GM18519 (cell line): Measurements from ENCODE around the gene FAM234A.

Experiments used
- ATAC-seq: cut with Tn5 transposase; IDR thresholded peaks from one replicate; pipeline ENCODE4 v1.9.1; 2021; ENCODE audit warnings: mild to moderate bottlenecking, moderate library complexity; ENCODE audit not compliant: unreplicated experiment, low FRiP score

FAM234A gene

DNA sequence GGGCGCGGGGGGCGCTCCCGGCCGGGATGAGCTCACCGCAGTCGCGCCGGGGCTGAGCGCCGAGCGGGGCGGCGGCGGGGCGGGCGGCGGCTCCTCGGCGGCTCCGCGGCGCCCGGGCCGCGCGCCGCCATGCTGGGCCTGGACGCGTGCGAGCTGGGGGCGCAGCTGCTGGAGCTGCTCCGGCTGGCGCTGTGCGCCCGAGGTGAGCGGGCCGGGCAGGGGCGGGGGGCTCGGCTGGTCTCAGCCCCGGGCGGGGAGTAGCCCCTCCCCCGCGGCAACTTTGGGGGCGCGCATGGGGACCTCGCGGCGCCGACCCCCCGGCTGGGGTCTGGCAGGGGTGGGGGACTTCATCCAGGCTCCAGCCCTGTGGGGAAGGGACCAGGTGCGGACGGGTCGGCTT is 45.9 kb downstream of the FAM234A start, which contains the start of gene ARHGDIG:
Gene ARHGDIG, plus strand, starts transcription at position 40 of the 400 bp plus-strand sequence. Its CDS starts 90 bp downstream, at position 130.
- ATAC-seq = no peak

DNA sequence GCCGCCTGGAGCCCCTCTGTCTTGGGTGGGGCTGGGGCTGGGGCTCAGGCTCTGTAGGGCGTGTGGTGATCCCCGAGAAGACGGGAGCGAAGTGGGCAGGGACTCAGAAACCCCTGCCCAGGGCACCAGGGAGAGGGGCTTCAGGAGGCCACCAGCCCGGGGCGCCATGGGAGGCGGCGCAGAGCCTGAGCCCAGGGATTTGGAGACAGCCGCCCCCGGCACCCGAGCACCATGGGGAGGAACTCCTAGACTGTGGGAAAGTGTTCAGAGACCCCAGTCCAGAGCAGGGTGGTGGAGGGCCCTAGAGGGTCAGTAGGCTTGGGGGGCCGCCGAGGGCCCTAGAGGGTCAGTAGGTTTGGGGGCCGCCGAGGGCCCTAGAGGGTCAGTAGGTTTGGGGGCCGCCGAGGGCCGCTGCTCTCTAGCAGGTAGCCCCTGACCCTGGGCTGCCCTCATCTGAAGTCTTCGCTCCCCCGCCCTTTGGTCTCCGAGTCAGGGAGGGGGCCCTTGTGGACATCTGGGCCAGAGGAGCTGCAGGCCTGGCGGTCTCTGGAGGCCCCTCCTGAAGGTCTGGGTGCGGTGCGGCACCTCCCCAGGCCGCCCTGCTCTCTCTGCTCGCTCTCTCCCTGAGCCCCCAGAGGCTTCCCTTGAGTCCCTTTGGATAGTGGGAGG is 46.5 kb downstream of the FAM234A start:
- no peak for ATAC-seq

DNA sequence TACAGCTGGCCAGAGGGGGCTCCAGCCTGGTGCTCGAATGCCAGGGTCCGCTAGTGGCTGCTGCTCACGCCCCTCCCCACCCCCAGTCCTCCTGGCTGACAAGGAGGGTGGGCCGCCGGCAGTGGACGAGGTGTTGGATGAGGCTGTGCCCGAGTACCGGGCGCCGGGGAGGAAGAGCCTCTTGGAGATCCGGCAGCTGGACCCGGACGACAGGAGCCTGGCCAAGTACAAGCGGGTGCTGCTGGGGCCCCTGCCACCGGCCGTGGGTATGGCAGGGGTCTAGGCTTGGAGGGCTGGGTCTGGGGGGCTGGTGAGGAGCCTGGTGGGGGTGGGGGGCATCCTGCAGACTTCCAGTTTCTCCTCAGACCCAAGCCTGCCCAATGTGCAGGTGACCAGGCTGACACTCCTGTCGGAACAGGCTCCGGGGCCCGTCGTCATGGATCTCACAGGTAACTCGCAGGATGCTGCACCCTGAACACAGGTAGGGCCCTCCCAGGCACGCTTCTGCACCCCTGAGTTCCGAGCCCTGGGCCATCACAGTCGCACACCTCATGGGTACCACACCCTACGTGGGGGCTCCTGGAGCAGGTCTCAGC is 47.1 kb downstream of the FAM234A start:
- ATAC-seq = no peak

DNA sequence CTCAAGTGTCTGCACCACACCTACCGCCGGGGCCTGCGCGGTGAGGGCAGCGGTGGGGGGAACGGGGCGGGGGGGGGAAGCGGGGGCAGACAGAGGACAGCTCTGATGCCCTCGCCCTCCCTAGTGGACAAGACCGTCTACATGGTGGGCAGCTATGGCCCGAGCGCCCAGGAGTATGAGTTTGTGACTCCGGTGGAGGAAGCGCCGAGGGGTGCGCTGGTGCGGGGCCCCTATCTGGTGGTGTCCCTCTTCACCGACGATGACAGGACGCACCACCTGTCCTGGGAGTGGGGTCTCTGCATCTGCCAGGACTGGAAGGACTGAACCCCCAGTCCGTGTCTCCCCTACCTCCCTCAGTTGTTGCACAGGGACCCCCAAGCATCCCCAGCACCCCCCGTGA is 47.9 kb downstream of the FAM234A start:
- ATAC-seq = no peak

DNA sequence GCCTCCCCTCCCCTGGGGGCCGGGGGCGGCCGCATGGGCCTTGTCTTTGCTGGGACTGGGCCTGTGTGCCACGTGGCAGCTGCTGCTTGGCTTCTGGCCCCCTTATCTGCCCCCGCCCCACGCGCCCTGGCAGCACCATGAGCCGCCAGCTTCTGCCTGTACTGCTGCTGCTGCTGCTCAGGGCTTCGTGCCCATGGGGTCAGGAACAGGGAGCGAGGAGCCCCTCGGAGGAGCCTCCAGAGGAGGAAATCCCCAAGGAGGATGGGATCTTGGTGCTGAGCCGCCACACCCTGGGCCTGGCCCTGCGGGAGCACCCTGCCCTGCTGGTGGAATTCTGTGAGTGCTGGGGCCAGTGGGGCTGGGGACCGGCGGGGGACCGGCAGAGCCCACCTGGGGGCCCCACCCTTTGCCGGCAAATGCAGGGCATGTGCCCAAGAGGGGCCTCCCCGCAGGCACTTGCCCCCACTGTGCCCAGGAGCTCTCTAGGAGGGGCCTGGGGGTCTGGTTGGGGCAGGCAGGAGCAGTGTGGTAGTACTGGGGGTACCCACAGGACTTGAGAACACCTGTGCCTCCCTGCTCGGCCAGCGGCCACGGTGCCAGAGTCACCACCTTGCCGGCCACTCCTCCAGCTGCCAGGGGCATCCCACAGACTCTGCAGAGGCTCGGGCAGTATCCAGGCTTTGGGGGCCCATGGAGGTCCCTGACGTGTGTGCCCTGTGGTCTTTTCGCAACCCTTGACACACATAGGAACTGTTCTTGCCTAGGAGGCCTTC is 48.6 kb downstream of the FAM234A start, which contains the start of gene PDIA2:
Gene PDIA2, plus strand, starts transcription at position 132 of the 773 bp plus-strand sequence. Its CDS starts 6 bp downstream, at position 138.
- ATAC-seq = no peak

DNA sequence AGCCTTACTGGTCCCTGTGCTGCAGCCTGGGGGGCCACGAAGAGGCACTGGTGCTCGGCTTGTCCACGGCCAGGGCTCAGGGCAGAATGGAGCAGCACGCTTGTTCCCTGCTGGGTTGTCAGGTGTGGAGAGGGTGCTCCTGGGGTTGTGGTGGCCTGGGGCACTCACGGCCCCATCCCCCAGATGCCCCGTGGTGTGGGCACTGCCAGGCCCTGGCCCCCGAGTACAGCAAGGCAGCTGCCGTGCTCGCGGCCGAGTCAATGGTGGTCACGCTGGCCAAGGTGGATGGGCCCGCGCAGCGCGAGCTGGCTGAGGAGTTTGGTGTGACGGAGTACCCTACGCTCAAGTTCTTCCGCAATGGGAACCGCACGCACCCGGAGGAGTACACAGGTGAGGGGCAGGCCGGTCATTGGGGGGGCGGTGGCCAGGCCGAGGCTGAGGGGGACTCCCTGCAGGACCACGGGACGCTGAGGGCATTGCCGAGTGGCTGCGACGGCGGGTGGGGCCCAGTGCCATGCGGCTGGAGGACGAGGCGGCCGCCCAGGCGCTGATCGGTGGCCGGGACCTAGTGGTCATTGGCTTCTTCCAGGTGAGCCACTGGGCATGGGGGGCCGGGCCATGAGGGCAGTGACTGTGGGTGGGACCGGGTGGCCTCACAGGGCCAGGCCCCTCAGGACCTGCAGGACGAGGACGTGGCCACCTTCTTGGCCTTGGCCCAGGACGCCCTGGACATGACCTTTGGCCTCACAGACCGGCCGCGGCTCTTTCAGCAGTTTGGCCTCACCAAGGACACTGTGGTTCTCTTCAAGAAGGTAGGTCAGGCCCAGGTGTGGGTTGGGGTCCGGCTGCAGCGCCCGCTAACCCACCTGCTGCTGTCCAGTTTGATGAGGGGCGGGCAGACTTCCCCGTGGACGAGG is 49.8 kb downstream of the FAM234A start:
- ATAC-seq = no peak

DNA sequence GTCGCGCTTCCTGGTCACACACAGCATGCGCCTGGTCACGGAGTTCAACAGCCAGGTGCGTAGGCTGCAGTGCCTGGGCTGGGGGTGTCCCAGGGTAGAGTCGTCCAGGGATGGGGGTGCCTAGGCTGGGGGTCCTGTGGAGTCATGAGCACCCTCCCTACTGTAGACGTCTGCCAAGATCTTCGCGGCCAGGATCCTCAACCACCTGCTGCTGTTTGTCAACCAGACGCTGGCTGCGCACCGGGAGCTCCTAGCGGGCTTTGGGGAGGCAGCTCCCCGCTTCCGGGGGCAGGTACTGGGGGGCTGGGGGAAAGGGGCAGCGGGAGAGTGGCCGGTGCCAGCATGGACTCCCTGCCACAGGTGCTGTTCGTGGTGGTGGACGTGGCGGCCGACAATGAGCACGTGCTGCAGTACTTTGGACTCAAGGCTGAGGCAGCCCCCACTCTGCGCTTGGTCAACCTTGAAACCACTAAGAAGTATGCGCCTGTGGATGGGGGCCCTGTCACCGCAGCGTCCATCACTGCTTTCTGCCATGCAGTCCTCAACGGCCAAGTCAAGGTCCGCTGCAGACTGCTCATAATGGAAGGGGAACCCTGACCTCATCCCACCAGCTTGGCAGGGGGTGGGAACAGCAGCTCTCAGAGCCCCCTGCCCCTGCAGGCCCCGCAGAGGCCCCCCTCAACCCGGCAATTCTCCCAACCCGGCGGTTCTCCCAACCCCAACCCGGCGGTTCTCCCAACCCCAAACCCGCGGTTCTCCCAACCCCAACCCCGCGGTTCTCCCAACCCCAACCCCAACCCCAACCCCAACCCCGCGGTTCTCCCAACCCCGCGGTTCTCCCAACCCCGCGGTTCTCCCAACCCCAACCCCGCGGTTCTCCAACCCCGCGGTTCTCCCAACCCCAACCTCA is 50.8 kb downstream of the FAM234A start:
- no peak for ATAC-seq

DNA sequence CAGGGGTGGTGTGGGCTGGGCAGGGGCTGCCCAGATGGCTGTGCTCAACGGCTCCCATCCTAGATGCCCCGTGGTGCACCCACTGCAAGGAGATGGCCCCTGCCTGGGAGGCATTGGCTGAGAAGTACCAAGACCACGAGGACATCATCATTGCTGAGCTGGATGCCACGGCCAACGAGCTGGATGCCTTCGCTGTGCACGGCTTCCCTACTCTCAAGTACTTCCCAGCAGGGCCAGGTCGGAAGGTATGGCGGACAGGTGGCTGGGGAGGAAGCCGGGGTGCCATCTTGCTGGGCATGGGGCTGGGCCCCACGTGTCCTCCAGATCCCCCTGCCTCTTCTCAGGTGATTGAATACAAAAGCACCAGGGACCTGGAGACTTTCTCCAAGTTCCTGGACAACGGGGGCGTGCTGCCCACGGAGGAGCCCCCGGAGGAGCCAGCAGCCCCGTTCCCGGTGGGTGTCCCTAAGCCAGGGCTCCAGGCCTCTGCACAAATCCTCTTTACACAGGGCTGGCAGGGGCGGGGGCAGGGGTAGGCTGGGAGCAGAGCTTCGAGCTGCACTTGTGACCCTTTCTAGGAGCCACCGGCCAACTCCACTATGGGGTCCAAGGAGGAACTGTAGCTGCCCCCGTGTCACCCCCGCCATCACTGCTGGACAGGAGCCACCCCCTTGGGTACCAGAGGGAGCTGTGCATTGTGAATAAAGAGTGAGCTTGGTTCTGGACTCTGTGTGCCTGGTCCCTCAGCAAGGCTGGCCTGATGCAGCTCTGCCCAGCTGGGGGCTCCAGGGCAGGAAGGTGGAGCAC is 52.1 kb downstream of the FAM234A start:
- ATAC-seq = no peak

DNA sequence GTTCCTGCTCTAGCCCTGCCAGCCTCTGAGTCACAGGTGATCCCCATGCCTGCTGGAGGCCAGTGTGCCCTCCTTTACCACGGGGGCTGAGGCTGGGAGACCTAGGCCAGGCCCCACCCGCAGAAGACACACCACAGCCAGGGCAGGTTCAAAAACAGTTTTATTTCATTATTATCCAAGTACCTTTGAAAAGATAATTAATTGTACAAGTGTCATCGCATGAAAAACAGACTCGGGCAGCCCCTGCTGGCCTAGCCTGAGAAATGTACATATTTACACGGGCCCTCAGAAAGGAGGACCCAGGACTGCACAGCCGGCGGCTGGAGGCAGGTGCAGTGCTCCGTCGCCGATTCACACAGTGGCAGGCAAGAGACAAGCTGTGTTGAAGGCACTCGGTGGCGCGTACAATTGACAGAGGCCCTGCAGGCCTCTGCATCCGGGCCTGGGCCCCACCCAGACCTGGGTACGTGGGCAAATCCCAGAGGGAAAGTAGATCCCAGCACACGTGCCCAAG is 52.7 kb downstream of the FAM234A start:
- no peak for ATAC-seq

DNA sequence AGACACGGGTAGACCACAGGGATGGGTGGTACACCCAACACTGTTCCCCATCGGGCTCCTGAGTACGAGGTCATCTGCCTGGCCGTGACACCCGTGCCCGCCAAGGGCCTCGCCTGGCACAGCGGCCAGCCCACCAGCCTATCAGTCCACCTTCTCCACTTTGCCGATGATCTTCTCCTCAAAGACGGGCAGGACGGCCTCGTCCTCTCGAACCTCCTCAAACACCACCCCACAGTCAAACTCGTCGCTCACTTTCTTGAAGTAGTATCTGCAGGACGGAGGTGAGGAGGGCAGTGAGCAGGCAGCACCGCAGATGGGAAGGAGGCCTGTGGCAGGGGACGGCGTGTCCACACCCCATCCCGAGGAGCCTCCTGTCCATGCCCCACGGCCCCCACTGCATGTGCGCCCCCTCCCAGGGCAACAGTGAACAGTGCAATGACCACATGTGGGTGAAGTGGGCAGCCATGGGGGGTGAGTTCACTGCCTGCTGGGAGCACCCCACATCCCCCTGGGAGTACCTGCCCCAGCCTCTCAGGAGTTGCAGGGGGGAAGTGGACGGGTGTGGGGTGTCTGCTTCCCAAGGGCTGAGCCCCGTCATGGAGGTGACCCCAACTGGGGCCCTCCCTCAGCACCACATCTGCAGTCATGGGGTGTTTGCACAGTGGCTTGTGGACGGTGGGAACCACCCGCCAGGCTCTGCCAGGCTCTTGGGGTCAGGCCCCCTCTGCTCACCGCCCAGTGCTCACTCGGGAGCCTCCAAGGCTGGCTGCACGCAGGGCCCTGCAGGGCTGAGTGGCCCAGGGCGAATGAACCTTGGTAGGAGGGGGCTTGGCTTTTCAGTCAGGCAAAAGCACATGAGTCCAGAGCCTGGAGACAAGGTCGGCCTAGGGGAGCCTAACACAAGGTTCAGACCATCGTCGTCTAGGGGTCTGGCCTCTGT is 53.6 kb downstream of the FAM234A start:
- no peak for ATAC-seq

DNA sequence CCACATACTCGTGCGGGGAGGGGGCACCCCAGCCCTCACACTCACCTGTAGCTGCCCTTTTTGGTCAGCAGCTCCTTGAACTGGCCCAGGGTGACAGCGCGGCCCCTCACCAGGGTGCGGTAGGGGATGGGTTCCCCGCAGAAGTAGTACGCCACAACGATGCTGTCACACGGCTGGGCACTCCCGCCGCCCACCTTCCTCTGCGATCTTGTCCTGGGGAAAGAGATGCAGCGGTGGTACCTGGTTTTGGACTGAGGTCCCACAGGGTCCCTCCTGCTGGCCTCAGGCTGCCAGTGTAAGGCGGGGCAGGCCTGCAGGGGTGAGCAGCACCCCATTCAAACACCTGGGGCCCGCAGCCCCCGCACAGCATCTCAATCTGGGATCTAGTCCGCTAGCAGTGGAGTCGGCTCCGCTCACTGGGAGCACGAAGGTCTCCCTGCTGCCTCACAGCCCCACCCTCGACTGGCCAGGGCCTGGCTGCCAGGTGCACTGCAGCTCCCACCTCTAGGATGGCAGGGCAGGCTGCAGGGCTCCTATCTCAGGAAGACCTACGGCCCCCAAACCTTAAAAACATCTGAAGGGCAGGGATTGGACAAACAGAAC is 54.9 kb downstream of the FAM234A start:
- no peak for ATAC-seq

DNA sequence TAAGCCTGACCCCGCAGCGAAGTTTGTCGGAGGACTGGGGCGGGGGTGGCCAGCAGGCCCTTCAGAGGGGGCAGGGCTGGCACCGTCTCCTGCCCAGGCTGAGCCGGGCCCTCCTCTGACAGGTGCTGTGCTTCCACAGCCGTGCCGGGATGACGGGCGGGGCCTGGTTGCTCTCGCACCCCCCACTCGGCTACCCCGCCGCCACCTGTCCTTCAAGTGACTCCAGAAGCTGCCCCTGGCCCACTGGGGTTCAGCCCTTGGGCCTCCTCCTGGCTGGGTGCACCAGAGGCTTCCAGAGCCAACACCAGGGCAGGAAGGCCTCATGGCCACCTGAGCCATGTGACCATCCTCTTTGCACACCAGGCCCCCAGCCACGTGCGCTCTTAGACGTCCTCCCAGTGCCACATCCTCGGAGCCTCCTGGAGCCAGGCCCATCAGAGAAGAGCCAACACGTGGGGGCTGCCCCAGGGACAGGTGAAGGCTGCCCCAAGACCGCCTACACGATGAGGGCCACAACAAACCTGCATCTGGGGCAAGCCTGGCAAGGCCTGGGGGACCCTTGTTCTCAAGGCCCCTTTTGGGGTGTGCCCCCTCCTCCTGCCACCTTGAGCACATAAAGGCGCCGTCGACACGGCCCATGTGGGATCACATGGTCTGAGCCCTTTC is 55.5 kb downstream of the FAM234A start:
- ATAC-seq = no peak

DNA sequence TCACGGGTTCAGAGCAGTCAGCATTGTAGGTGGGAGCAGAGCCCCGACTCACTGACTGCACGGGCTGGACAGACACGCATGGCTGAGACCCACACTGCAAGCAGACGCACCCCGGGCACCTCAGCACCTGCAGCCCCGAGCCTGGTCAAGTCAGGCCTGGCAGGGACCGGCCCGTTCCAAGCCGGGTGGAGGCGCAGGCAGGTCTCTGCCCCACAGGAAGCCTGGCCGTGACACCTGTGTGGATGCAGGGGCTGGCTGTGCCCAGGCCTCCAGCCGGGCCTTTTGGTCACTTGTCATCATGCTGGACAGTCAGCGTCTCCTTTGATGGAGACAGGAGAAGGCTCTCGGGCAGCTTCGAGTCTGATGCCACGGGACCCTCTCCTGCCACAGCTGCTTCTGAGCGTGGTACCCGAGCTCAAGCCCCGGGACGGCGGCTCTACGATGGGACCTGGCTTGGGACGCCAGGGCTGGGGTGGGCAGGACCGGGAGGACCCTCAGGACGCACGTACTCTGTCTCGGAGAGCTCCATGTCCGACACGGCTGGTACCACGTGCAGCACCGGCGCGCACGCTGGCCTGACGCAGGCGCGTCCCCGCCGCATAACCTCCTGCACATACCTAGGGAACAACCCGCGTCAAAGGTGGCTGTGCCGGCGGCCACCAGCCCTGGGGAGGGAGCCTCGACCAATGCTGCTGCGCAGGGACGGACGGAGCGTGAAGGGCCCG is 56.2 kb downstream of the FAM234A start:
- no peak for ATAC-seq

DNA sequence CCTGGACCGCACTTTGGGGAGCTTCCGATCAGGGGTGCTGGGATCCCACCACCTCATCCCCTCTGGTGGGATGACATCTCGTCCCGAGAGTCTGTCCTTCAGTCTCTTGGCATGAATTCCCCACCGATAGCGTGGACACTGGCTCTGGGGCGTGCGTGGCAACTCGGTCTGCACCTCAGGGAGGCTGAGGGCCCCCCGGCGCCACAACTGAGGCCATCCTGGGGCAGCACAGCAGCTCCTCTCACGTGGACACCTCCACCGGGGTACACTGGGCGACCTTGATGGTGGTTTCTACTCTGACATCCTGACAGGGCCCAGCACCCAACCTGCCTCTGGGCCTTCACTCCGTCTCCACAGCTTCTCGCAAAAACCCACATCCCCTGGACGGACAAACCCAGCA is 56.9 kb downstream of the FAM234A start:
- no peak for ATAC-seq

DNA sequence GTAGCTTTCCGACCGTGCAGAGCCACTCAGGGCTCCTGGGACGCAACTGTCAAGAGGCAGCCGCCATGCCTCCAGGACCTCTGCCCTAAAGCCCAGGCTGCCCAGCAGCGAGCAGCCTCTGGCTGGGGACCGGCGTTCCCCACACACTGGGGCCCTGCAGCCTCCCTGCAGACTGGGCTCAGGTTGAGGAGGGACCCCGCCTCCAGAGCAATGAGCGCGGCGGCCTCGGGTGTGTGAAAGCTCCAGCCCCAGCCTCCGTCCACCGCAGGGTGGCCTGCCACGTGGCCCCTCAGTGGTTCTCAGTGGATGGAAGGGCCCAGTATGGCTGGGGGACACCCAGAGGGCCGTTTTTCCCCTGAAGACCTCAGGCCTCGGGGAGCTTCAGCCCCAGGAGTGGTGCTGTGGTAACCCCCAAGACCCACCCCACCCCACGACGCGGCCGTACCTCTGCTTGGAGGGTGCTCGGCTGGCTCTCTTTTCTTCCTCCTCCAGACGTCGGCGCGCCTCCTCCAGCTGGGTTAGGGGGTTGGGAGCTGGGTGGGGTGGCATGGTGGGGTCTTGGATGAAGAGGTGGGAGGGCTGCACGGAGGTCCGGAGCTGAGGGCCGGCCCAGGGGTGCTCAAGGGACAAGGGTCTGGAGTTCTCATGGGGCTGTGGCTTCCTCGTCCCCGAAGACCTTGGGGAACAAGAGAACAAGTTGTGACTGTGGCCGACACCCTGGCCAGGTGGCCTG is 58.6 kb downstream of the FAM234A start:
- no peak for ATAC-seq
